ENCODE measurements around the gene SPC24.
"Not testable (repeated sequence)": the region's sequence is repeated elsewhere in the genome, so short reads cannot be mapped to it uniquely, and the experiment has no call there.

SPC24 gene

DNA sequence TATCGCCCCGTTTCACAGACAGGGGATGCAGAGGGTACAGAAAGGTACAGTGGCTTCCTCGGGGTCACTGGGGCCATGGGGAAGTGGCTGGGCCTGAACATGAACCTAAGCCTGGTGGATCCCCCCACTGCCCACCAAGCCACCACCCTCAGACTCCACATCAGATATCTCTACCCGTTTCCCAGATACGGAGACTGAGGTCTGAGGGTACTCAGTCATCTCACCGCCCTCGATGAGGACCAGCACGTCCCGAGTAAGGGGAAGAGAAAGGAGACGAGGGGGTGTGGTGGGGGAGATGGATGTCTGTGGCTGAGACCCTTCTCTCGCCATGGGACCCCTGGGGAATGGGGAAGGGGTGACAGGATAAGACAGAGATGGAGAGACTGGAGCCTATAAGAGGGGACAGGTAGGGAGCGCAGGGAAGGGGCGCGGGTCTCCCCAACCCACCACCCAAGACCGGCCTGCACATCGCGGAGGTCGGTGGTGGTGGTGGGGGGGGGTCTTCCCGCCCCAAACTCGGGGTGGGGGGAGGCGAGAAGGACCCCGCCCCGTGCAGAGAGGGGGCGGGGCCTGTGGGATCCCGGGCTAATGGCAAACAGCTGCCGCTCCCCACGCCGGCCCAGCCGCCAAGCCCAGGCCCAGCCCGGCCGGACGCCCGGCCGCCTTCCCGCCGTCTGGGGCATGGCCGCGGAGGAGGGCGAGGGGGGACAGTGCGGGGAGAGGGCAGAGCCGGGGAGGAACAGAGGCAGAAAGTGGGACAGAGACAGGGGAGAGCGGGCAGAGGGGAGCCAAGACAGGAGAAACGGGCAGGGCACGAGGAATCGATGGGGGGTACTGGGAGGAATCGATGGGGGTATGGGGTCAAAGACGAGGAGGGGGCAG lies 41.1 kb upstream of the SPC24 start:
- peak; percentile 53 to 61 for DNase-seq
- TF ChIP-seq GATA1 (IDR thresholded peaks at IDR 0.05; ENCODE audit: low read depth, low read length): no peak
- no peak for TF ChIP-seq POLR2A (IDR thresholded peaks at IDR 0.05; ENCODE audit: low read length)

DNA sequence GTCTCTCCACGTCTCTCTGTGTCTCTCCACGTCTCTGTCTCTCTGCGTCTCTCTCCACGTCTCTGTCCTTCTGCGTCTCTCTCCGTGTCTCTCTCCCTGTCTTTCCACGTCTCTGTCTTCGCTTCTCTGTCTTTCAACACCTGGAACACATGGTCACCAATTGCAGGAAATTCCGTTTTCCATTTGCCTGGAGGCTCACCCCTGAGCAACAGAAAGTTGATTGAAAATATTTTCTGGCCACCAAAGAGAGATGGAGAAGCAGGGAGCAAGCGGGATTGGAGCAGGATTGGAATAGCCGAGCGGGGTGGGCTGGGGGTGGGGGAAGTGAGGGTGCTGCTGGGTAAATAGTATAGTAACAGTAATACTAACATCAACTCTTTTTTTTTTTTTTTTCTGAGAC lies 40.1 kb upstream of the SPC24 start:
- no peak for DNase-seq

DNA sequence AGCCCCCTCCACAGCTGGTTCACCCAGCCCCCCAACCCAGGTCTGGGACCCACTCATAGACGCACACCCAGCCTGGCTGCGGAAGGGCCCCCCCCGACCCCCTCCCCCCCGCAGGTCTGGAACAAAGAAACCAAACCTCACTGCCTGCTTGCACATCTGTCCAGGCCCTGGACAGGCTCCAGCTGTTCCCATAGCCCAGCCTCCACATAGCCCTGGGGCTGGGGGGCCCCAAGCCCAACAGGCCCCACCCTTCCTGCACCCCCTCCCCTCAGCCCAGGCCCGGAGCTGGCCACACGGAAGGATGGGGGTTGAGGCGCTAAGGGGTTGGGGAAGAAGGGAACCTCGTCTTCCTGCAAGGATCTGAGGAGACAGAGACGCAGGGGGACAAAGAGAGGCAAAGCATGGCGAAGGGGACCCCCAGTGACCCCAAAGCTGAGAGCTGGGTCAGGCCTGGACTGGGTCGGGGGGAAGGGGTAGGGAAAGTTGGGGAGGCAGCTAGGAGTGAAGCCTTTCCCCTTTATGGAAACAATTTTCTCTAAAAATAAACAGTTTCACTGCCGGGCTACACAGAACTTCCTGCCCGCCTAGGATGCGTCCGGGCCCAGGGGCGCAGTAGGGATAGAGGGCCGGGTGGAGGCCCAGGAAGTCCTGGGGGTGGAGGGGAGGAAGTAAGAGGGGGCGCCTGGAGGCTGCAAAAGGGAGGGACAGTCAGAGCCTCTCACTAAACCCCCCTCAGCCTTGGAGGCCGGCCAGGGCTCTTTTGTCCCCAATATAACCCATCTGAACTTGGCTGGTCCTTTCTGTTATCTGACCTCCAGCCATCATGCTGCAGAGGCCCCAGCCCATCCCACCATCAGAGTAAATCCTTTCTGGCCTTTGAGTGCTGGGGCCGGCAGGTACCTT lies 39.3 kb upstream of the SPC24 start:
- no peak for TF ChIP-seq POLR2A (IDR thresholded peaks at IDR 0.05; ENCODE audit: low read length)
- TF ChIP-seq GATA1 (IDR thresholded peaks at IDR 0.05; ENCODE audit: low read depth, low read length): no peak
- DNase-seq: no peak

More for the DNA sequence above, 40.1 kb upstream of the SPC24 start:
- no peak for TF ChIP-seq GATA1 (IDR thresholded peaks at IDR 0.05; ENCODE audit: low read depth, low read length)
- TF ChIP-seq POLR2A (IDR thresholded peaks at IDR 0.05; ENCODE audit: low read length): no peak

DNA sequence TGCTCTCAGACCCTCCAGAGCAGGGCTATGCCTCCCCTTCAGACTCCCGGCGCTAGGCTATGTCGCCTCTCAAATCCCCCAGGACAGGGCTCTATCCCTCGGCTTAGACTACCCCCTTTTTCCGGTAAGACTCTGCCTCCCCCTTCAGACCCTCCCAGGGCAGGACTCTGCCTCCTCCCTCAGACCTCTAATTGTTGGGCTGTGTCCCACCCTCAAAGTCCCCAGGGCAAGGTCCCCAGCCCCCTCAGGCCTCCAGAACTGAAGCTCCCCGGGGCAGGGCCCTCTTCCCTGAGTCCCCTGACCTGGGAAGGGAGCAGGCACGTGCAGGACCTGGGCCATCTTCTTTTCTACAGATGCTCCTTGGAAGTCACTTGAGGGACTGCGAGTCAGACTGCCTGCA lies 38.6 kb upstream of the SPC24 start:
- no peak for DNase-seq
- TF ChIP-seq POLR2A (IDR thresholded peaks at IDR 0.05; ENCODE audit: low read length) (no peak), GATA1 (IDR thresholded peaks at IDR 0.05; ENCODE audit: low read depth, low read length) (no peak)

DNA sequence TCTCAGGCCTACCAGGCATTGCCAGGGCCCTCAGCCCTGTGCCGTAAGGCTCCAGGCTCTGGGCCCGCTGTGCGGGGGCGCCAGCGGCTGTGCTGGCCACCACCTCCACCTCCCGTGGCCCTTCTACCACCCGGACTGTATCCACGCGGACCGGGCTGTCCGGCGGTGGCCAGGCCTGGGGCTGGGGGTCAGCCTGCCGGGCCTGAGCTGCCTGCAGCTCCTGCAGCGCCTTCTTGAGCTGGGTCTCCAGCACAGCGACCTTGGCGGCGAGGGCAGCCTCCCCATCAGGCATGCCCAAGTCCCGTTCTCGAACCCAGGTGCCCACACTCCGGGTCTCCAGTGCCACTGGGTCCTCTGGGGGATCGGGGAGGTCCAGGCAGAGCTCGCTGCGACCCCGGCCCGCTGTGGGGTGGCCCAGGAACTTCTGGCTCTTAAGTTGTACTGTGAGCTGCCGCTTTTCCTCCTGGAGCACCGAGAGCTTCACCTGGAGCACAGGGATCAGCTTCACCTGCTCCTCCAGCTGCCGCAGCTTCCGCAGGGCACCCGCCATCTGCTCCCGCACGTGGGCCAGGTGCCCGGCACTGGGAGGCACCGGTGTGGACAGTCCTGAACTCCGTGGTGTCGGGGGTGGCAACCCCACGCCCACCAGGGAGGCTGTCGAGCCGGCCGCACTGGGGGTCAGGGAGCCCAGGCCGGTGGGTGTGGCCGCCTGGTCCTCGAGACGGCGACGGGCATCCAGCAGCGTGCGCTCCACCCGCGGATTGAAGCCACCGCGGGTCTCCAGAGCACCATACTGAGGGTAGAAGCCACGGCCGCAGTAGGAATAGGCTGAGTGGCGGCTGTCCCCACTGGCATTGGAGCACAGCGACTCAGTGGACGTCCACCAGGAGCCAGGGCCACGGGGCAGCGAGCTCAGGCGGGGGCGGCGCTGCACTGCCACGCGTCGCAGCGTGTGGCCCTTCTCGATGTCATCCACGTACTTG lies 37.7 kb upstream of the SPC24 start:
- no peak for TF ChIP-seq GATA1 (IDR thresholded peaks at IDR 0.05; ENCODE audit: low read depth, low read length)
- TF ChIP-seq POLR2A (IDR thresholded peaks at IDR 0.05; ENCODE audit: low read length): no peak
- no peak for DNase-seq

DNA sequence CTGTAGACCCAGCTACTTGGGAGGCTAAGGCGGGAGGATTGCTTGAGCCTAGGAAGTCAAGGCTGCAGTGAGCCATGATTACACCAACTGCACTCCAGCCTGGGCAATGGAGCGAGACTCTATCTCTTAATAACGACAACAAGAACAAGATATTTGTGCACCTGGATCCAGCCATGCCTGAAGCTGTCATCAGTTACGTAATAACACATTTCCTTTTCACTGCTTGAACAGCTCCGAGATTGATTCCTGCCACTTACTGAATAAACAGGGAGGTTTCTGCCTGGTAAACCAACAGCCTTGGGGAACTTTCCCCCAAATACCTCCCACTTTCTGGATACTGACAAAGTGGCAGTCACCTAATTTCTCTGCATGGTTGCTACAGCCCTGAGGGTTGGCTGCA lies 36.4 kb upstream of the SPC24 start:
- DNase-seq: no peak
- TF ChIP-seq POLR2A (IDR thresholded peaks at IDR 0.05; ENCODE audit: low read length): no peak
- TF ChIP-seq GATA1 (IDR thresholded peaks at IDR 0.05; ENCODE audit: low read depth, low read length): no peak

DNA sequence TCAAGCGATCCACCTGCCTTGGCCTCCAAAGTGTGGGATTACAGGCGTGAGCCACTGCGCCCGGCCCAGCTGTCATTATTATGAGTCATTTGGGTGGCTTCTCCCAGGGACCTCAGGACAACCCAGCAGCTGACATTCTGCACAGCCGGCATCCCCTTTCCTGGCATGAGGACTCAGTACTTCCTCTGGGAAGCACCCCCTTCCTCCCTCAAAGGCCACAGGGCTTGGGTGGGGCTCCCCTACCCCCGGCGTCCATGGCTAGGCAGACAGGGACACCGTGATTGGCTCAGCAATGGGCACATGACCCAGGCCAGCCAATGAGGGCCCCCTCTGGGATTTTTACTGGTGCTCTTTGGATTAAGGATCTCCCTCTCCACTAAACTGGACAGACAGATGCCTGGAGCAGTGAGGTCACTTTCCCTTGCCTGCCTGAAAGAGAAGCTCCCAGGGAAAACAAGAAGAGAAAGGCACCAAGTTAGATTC lies 35.7 kb upstream of the SPC24 start:
- no peak for TF ChIP-seq POLR2A (IDR thresholded peaks at IDR 0.05; ENCODE audit: low read length)
- no peak for TF ChIP-seq GATA1 (IDR thresholded peaks at IDR 0.05; ENCODE audit: low read depth, low read length)
- DNase-seq: no peak

DNA sequence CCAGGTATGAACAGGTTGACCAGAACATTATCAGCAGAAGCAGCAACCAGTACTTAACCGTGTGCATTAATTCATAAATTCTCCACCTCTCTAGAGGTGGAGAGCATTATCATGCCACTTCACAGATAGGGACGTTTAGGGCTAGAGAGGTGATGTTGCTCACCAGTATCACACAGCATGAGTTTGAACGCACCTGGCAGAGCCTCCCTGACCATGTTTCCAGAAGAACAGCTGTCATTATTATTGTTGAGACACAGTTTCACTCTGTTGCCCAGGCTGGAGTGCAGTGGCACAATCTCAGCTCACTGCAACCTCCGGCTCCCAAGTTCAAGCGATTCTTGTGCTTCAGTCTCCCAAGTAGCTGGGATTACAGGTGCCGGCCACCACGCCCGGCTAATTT lies 34.9 kb upstream of the SPC24 start:
- DNase-seq: no peak
- TF ChIP-seq POLR2A (IDR thresholded peaks at IDR 0.05; ENCODE audit: low read length) (no peak), GATA1 (IDR thresholded peaks at IDR 0.05; ENCODE audit: low read depth, low read length) (no peak)

DNA sequence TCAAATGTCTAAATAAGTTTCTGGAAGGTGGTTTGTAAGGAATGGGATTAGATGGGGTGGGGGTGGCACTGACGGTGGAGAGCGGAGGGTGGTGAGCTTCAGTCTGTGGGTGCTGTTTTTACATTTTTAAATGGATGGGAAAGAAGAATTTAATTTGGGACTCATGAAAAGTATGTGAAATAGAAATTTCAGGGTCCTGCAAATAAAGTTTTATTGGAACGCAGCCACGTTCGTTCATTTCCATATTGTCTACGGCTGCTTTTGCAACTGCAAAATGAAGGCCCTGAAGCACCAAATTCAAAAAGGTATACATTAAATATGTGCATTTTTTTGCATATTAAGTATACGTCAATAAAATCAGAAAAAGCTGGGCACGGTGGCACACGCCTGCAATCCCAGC lies 31.9 kb upstream of the SPC24 start:
- no peak for DNase-seq
- TF ChIP-seq POLR2A (IDR thresholded peaks at IDR 0.05; ENCODE audit: low read length): no peak
- TF ChIP-seq GATA1 (IDR thresholded peaks at IDR 0.05; ENCODE audit: low read depth, low read length): no peak

DNA sequence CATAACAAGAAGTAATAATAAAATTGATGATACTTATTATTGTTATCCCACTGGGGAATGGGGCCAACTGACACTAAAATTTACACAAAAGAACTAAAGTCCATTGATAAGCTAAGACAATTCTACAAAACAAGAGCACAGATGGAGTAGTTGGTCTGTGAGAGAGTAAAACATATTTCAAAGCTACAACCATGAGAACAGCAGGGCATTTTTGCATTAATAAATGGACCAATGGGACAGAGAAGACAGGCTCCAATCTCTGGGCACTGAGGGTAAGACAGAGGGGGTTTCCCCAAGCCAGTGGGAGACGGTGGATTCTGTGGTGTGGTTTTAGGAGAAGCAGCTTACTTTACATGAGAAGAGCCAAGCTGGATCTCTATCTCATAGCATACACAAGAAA lies 27.4 kb upstream of the SPC24 start:
- no peak for TF ChIP-seq GATA1 (IDR thresholded peaks at IDR 0.05; ENCODE audit: low read depth, low read length)
- TF ChIP-seq POLR2A (IDR thresholded peaks at IDR 0.05; ENCODE audit: low read length): no peak
- DNase-seq: no peak

DNA sequence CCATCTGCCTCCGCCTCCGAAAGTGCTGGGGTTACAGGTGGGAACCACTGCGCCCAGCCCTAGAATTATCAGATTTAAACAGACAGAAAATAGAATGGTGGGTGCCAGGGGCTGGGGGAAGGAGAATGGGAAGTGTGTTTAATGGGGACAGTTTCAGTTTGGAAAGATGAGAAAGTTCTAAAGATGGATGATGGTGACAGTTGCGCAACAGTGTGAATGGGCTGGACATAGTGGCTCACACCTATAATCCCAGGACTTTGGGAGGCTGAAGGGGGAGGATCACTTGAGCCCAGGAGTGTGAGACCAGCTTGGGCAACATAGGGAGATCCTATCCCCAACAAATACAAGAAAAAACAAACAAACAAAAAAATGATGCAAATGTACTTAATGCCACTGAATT lies 25.9 kb upstream of the SPC24 start:
- TF ChIP-seq POLR2A (IDR thresholded peaks at IDR 0.05; ENCODE audit: low read length) (no peak), GATA1 (IDR thresholded peaks at IDR 0.05; ENCODE audit: low read depth, low read length) (no peak)
- no peak for DNase-seq

DNA sequence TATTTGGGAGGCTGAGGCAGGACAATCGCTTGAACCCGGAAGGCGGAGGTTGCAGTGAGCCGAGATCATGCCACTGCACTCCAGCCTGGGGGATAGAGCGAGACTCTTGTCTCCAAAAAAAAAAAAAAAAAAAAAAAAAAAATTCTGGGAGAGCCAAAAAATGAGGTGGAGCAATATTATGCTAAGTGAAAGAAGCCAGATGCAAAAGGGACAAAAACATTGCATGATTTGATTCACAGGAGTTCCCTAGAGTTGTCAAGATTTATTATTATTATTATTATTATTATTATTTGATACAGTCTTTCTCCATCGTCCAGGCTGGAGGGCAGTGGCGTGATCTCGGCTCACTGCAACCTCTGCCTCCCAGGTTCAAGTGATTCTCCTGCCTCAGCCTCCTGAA lies 25.4 kb upstream of the SPC24 start:
- not testable (repeated sequence) for DNase-seq

DNA sequence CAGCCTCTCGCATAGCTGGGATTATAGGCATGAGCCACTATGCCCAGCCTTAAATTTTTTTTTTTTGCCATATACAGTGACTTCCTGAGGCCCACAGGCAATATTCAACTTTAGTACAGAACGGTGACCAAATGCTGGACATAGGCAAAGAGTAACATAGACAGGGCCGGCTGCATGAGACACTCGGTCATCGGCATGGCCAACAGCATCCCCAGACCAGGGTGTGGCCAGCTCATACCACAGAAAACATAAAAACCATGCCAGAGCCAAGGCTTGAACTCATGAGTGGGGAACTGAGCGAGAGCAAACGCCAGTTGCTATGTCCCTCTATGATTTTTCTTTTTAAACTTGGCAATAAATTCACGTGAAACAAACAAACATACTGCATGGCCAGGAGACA lies 24.8 kb upstream of the SPC24 start:
- no peak for DNase-seq
- no peak for TF ChIP-seq POLR2A (IDR thresholded peaks at IDR 0.05; ENCODE audit: low read length)
- TF ChIP-seq GATA1 (IDR thresholded peaks at IDR 0.05; ENCODE audit: low read depth, low read length): no peak
